GM23338 (cell line): Measurements from ENCODE around the gene NDP. TPM values are rescaled to one million over a fixed set of nuclear protein-coding genes. Genes with fewer than 3 reads are reported as not detected.

Source experiments
- ATAC-seq: fragments of 200-7000 bp; cut with Tn5 transposase; 3 replicates; pipeline ENCODE4 v1.9.1; 2020
- DNase-seq: peaks from one replicate; pipeline ENCODE4 v3.0.0-alpha.2; 2015; ENCODE audit warnings: low spot score
- H2AFZ ChIP-seq: fragments of 200-600 bp; sonication (generic); 2 replicates; pipeline ENCODE4 v1.8.0; 2016; ENCODE audit warnings: antibody characterized with exemption, mild to moderate bottlenecking, moderate library complexity
- H3F3A ChIP-seq: fragments of 200-600 bp; sonication (generic); replicated peaks from 2 replicates; pipeline ENCODE4 v1.8.0; 2017; ENCODE audit warnings: antibody characterized with exemption, mixed run types, low read depth
- H3K27ac ChIP-seq: fragments of 200-600 bp; sonication (generic); 2 replicates; pipeline ENCODE4 v1.6.1; 2016; ENCODE audit warnings: low read depth
- H3K27me3 ChIP-seq: fragments of 200-600 bp; sonication (generic); 2 replicates; pipeline ENCODE4 v1.8.0; 2016; ENCODE audit warnings: mild to moderate bottlenecking, mixed run types, moderate library complexity; ENCODE audit not compliant: insufficient read depth
- H3K36me3 ChIP-seq: fragments of 200-600 bp; sonication (generic); 2 replicates; pipeline ENCODE4 v1.8.0; 2016; ENCODE audit warnings: mild to moderate bottlenecking; ENCODE audit not compliant: insufficient read depth
- H3K4me1 ChIP-seq: fragments of 200-600 bp; sonication (generic); 2 replicates; pipeline ENCODE4 v1.8.0; 2016; ENCODE audit warnings: mild to moderate bottlenecking, moderate library complexity; ENCODE audit not compliant: insufficient read depth
- H3K4me2 ChIP-seq: fragments of 200-600 bp; sonication (generic); 2 replicates; pipeline ENCODE4 v1.7.1; 2017; ENCODE audit warnings: mixed run types
- H3K4me3 ChIP-seq: fragments of 200-600 bp; sonication (generic); 2 replicates; pipeline ENCODE4 v1.6.1; 2016; ENCODE audit warnings: mixed run types
- H3K79me2 ChIP-seq: fragments of 200-600 bp; sonication (generic); replicated peaks from 2 replicates; pipeline ENCODE4 v1.8.0; 2017; ENCODE audit warnings: mild to moderate bottlenecking; ENCODE audit not compliant: insufficient read depth
- H3K9me2 ChIP-seq: fragments of 200-600 bp; sonication (generic); 2 replicates; pipeline ENCODE4 v1.8.0; 2017; ENCODE audit not compliant: insufficient read depth
- H4K20me1 ChIP-seq: fragments of 200-600 bp; sonication (generic); replicated peaks from 2 replicates; pipeline ENCODE4 v1.8.0; 2017; ENCODE audit warnings: mild to moderate bottlenecking; ENCODE audit not compliant: insufficient read depth
- H3K27ac Mint-ChIP-seq: 2 replicates; pipeline ENCODE4 v1.8.0; 2020; ENCODE audit warnings: inconsistent platforms, mild to moderate bottlenecking, moderate library complexity, mixed read lengths
- H3K27me3 Mint-ChIP-seq: 3 replicates; pipeline ENCODE4 v1.8.0; 2022; ENCODE audit warnings: low read depth, mild to moderate bottlenecking, moderate library complexity, mixed read lengths, inconsistent platforms; ENCODE audit not compliant: insufficient read depth, poor library complexity
- H3K36me3 Mint-ChIP-seq: 3 replicates; pipeline ENCODE4 v1.8.0; 2021; ENCODE audit warnings: low read depth, mild to moderate bottlenecking, inconsistent platforms, moderate library complexity, mixed read lengths
- H3K4me1 Mint-ChIP-seq: 3 replicates; pipeline ENCODE4 v1.8.0; 2020; ENCODE audit warnings: mild to moderate bottlenecking, inconsistent platforms, mixed read lengths
- H3K4me3 Mint-ChIP-seq: 3 replicates; pipeline ENCODE4 v1.8.0; 2021; ENCODE audit warnings: moderate library complexity, mild to moderate bottlenecking, inconsistent platforms, mixed read lengths
- H3K9me3 Mint-ChIP-seq: 3 replicates; pipeline ENCODE4 v1.8.0; 2020; ENCODE audit warnings: moderate library complexity, mild to moderate bottlenecking, inconsistent platforms, mixed read lengths
- CREB1 ChIP-seq: fragments of 250-450 bp; sonication (Bioruptor Pico); IDR thresholded peaks from 2 replicates; pipeline ENCODE4 v1.5.0; 2020; ENCODE audit warnings: low read depth, mild to moderate bottlenecking, moderate library complexity
- EZH2 ChIP-seq: fragments of 200-600 bp; sonication (generic); IDR thresholded peaks from one replicate; pipeline ENCODE4 v1.8.0; 2017; ENCODE audit warnings: antibody characterized with exemption, mild to moderate bottlenecking, low read depth; ENCODE audit not compliant: unreplicated experiment
- EZH2phosphoT487 ChIP-seq: fragments of 200-600 bp; sonication (generic); IDR thresholded peaks from one replicate; pipeline ENCODE4 v1.8.1; 2018; ENCODE audit warnings: antibody characterized with exemption; ENCODE audit not compliant: unreplicated experiment
- JUNB ChIP-seq: IDR thresholded peaks from one replicate; pipeline ENCODE4 v1.6.1; 2016; ENCODE audit warnings: antibody characterized with exemption; ENCODE audit not compliant: unreplicated experiment
- NANOG ChIP-seq: IDR thresholded peaks from 2 replicates; pipeline ENCODE4 v1.6.1; 2016; ENCODE audit warnings: antibody characterized with exemption, borderline replicate concordance
- STAT1 ChIP-seq: IDR thresholded peaks from one replicate; pipeline ENCODE4 v1.6.1; 2016; ENCODE audit warnings: antibody characterized with exemption; ENCODE audit not compliant: unreplicated experiment
- ZNF114 ChIP-seq: fragments of 250-450 bp; sonication (Bioruptor Pico); IDR thresholded peaks from 2 replicates; pipeline ENCODE4 v1.5.0; 2020; ENCODE audit warnings: mild to moderate bottlenecking, moderate library complexity
- ZNF331 ChIP-seq: fragments of 250-450 bp; sonication (Bioruptor Pico); IDR thresholded peaks from 2 replicates; pipeline ENCODE4 v1.5.0; 2020; ENCODE audit warnings: low read depth, mild to moderate bottlenecking, moderate library complexity
- polyA plus RNA-seq: library from polyadenylated mRNA; unstranded; fragments of >200 nt; fragmentation: Nextera tagmentation; extraction: Ambion mirVana; gene quantifications from 2 replicates; pipeline ENCODE4 v1.2.1, GENCODE V29; 2016
- total RNA-seq: library from RNA; depleted of rRNA; stranded (reverse); fragments of >200 nt; shearing (Covaris generic); gene quantifications from 2 replicates; pipeline ENCODE4 v1.2.3, GENCODE V29; 2014
- TF ChIP-seq, protein P1 (sequence below): fragments of 250-450 bp; sonication (Bioruptor Pico); IDR thresholded peaks from 2 replicates; pipeline ENCODE4 v1.5.0; 2020; ENCODE audit warnings: mild to moderate bottlenecking, moderate library complexity
- TF ChIP-seq, protein P2 (sequence below): IDR thresholded peaks from one replicate; pipeline ENCODE4 v1.6.1; 2018; ENCODE audit warnings: antibody characterized with exemption; ENCODE audit not compliant: unreplicated experiment
- TF ChIP-seq, protein P3 (sequence below): IDR thresholded peaks from 2 replicates; pipeline ENCODE4 v1.6.1; 2016; ENCODE audit warnings: antibody characterized with exemption
- TF ChIP-seq, protein P4 (sequence below), 2 experiments: fragments of 200-600 bp in 1 of 2; sonication (generic) in 1 of 2; conservative IDR thresholded peaks; 2 replicates each; pipeline versions ENCODE4 v1.5.1 to v1.6.1; 2016 to 2017; ENCODE audit warnings: antibody characterized with exemption in 2 of 2, low read depth in 2 of 2, mild to moderate bottlenecking in 2 of 2, moderate library complexity in 1 of 2

NDP gene
- total and polyA plus RNA-seq, 2 experiments from 2014 or later = 0.14 TPM; not detected in 1

DNA sequence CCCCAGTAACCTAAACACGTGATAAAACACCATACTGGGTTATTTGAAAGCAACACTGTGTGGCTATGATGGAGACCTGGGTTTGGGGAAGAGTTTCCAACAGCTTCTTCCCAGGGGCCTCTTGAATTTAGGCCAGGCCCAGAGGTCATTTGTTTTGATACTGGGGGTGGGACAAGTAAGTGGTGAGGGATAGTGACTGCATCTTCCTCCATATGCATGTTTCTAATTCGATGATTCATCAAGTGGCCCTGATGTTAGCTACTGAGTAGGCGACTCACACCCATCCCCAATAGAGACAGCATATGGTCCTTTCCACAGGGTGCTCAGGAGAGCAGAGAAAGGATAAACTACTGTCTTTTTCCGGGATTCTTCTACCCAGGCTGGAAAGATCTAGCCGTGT is 2.7 kb downstream of the NDP start (continued):
- TF ChIP-seq NANOG = no peak
- no peak for TF ChIP-seq ZNF114 (CRISPR knock-in tag)
- no peak for TF ChIP-seq ZNF331
- no peak for TF ChIP-seq CREB1 (CRISPR knock-in tag)
- no peak for TF ChIP-seq EZH2phosphoT487
- TF ChIP-seq, protein P1, sequence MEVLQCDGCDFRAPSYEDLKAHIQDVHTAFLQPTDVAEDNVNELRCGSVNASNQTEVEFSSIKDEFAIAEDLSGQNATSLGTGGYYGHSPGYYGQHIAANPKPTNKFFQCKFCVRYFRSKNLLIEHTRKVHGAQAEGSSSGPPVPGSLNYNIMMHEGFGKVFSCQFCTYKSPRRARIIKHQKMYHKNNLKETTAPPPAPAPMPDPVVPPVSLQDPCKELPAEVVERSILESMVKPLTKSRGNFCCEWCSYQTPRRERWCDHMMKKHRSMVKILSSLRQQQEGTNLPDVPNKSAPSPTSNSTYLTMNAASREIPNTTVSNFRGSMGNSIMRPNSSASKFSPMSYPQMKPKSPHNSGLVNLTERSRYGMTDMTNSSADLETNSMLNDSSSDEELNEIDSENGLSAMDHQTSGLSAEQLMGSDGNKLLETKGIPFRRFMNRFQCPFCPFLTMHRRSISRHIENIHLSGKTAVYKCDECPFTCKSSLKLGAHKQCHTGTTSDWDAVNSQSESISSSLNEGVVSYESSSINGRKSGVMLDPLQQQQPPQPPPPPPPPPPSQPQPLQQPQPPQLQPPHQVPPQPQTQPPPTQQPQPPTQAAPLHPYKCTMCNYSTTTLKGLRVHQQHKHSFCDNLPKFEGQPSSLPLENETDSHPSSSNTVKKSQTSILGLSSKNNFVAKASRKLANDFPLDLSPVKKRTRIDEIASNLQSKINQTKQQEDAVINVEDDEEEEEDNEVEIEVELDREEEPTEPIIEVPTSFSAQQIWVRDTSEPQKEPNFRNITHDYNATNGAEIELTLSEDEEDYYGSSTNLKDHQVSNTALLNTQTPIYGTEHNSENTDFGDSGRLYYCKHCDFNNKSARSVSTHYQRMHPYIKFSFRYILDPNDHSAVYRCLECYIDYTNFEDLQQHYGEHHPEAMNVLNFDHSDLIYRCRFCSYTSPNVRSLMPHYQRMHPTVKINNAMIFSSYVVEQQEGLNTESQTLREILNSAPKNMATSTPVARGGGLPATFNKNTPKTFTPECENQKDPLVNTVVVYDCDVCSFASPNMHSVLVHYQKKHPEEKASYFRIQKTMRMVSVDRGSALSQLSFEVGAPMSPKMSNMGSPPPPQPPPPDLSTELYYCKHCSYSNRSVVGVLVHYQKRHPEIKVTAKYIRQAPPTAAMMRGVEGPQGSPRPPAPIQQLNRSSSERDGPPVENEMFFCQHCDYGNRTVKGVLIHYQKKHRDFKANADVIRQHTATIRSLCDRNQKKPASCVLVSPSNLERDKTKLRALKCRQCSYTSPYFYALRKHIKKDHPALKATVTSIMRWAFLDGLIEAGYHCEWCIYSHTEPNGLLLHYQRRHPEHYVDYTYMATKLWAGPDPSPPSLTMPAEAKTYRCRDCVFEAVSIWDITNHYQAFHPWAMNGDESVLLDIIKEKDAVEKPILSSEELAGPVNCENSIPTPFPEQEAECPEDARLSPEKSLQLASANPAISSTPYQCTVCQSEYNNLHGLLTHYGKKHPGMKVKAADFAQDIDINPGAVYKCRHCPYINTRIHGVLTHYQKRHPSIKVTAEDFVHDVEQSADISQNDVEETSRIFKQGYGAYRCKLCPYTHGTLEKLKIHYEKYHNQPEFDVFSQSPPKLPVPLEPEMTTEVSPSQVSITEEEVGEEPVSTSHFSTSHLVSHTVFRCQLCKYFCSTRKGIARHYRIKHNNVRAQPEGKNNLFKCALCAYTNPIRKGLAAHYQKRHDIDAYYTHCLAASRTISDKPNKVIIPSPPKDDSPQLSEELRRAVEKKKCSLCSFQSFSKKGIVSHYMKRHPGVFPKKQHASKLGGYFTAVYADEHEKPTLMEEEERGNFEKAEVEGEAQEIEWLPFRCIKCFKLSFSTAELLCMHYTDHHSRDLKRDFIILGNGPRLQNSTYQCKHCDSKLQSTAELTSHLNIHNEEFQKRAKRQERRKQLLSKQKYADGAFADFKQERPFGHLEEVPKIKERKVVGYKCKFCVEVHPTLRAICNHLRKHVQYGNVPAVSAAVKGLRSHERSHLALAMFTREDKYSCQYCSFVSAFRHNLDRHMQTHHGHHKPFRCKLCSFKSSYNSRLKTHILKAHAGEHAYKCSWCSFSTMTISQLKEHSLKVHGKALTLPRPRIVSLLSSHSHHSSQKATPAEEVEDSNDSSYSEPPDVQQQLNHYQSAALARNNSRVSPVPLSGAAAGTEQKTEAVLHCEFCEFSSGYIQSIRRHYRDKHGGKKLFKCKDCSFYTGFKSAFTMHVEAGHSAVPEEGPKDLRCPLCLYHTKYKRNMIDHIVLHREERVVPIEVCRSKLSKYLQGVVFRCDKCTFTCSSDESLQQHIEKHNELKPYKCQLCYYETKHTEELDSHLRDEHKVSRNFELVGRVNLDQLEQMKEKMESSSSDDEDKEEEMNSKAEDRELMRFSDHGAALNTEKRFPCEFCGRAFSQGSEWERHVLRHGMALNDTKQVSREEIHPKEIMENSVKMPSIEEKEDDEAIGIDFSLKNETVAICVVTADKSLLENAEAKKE (CRISPR knock-in tag) = no peak
- TF ChIP-seq EZH2 = no peak
- no peak for TF ChIP-seq JUNB

DNA sequence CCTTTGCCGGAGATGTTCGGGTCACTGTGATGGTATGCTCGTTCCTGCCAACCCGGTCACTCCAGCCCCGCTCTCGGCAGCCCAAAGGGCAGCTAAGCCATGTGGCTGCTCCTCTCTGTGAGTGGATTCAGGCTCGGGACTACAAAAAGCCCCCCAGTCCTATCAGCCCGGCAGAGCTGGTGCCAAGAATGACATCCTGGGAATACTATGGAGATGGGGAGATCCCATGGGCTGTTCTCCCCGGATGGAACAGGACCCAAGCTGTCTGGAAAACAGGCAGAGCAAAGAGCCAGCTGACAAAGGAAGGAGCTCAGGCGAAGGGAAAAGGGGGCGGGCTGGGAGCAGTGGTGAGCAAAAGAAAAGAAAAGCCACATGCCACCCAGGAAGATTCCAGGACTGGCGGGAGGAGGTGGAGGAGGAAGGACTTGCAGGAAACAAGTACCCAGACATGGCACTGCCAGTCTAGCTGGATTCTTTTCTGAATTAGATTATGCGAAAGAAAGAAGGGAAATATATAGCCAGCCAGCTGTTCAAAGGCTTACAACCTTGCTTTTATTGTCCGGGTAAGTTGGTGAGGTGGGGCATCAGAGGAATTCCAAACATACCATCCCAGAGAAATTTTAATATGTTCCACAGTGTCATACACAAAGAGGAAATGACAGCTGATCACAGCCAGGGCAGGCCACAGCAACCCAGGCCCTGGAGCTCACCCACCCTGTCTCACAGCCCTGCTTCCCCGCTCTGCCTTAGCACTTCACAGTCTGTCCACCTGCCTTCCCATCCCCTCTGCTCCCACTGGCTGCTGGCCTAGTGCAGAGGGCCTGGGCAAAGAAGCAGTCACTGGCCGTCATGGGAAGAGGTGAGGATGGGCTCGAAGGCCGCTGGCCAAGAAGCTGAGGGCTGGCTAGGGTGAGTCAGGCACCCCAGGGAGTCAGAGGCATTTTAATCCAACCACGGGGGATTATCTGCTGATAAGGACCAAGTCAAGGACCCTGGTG is 3.4 kb downstream of the NDP start:
- DNase-seq (peak; percentile 17), ATAC-seq (peak; percentile 66)
- Histone ChIP-seq H2AFZ (peak overlapping the region; percentile 80), H3K4me3 (no peak overlapping the region), H3K4me2 (no peak overlapping the region), H3K27ac (no peak overlapping the region), H3K27me3 (peaks cover 16% of the 10 kb centered on the region; the same call in 1 of the 2 replicates), H3K4me1 (peaks cover 25% of the 10 kb centered on the region), H3K36me3 (no peaks in the 10 kb centered on the region), H3F3A (0 out of 2 replicates have a peak, but pooled peaks cover 3% of the 10 kb centered on the region), H3K9me2 (no peaks in the 10 kb centered on the region), H4K20me1 (no peaks in the 10 kb centered on the region), H3K79me2 (no peaks in the 10 kb centered on the region)
- Mint-ChIP-seq H3K9me3 (no peaks in the 10 kb centered on the region), H3K36me3 (no peaks in the 10 kb centered on the region), H3K27ac (no peak overlapping the region), H3K4me1 (peaks cover 26% of the 10 kb centered on the region), H3K27me3 (peaks cover 9% of the 10 kb centered on the region), H3K4me3 (no peak overlapping the region)
- TF ChIP-seq, protein P2, sequence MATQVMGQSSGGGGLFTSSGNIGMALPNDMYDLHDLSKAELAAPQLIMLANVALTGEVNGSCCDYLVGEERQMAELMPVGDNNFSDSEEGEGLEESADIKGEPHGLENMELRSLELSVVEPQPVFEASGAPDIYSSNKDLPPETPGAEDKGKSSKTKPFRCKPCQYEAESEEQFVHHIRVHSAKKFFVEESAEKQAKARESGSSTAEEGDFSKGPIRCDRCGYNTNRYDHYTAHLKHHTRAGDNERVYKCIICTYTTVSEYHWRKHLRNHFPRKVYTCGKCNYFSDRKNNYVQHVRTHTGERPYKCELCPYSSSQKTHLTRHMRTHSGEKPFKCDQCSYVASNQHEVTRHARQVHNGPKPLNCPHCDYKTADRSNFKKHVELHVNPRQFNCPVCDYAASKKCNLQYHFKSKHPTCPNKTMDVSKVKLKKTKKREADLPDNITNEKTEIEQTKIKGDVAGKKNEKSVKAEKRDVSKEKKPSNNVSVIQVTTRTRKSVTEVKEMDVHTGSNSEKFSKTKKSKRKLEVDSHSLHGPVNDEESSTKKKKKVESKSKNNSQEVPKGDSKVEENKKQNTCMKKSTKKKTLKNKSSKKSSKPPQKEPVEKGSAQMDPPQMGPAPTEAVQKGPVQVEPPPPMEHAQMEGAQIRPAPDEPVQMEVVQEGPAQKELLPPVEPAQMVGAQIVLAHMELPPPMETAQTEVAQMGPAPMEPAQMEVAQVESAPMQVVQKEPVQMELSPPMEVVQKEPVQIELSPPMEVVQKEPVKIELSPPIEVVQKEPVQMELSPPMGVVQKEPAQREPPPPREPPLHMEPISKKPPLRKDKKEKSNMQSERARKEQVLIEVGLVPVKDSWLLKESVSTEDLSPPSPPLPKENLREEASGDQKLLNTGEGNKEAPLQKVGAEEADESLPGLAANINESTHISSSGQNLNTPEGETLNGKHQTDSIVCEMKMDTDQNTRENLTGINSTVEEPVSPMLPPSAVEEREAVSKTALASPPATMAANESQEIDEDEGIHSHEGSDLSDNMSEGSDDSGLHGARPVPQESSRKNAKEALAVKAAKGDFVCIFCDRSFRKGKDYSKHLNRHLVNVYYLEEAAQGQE = no peak
- TF ChIP-seq, protein P3, sequence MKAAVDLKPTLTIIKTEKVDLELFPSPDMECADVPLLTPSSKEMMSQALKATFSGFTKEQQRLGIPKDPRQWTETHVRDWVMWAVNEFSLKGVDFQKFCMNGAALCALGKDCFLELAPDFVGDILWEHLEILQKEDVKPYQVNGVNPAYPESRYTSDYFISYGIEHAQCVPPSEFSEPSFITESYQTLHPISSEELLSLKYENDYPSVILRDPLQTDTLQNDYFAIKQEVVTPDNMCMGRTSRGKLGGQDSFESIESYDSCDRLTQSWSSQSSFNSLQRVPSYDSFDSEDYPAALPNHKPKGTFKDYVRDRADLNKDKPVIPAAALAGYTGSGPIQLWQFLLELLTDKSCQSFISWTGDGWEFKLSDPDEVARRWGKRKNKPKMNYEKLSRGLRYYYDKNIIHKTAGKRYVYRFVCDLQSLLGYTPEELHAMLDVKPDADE = no peak
- TF ChIP-seq, protein P4, sequence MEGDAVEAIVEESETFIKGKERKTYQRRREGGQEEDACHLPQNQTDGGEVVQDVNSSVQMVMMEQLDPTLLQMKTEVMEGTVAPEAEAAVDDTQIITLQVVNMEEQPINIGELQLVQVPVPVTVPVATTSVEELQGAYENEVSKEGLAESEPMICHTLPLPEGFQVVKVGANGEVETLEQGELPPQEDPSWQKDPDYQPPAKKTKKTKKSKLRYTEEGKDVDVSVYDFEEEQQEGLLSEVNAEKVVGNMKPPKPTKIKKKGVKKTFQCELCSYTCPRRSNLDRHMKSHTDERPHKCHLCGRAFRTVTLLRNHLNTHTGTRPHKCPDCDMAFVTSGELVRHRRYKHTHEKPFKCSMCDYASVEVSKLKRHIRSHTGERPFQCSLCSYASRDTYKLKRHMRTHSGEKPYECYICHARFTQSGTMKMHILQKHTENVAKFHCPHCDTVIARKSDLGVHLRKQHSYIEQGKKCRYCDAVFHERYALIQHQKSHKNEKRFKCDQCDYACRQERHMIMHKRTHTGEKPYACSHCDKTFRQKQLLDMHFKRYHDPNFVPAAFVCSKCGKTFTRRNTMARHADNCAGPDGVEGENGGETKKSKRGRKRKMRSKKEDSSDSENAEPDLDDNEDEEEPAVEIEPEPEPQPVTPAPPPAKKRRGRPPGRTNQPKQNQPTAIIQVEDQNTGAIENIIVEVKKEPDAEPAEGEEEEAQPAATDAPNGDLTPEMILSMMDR (conservative IDR thresholded peaks at IDR 0.05; ENCODE audit: low read depth in 2 of 2) = no peak
- TF ChIP-seq STAT1 = no peak
